Ishikawa (cell line): ENCODE results near the gene AKAIN1.

Source experiments
- CEBPB ChIP-seq: IDR thresholded peaks from 2 replicates; pipeline ENCODE4 v1.6.1; 2012
- CREB1 ChIP-seq: IDR thresholded peaks from 2 replicates; pipeline ENCODE4 v1.6.1; 2012; ENCODE audit warnings: low read depth
- EGR1 ChIP-seq: IDR thresholded peaks from 2 replicates; pipeline ENCODE4 v1.6.1; 2012
- EP300 ChIP-seq: IDR thresholded peaks from 2 replicates; pipeline ENCODE4 v1.6.1; 2012; ENCODE audit warnings: borderline replicate concordance
- FOXM1 ChIP-seq: IDR thresholded peaks from 2 replicates; pipeline ENCODE4 v1.6.1; 2012; ENCODE audit warnings: low read depth, borderline replicate concordance
- MAX ChIP-seq: IDR thresholded peaks from 2 replicates; pipeline ENCODE4 v1.6.1; 2012
- NFIC ChIP-seq: IDR thresholded peaks from 2 replicates; pipeline ENCODE4 v1.6.1; 2012
- RAD21 ChIP-seq: IDR thresholded peaks from 2 replicates; pipeline ENCODE4 v1.6.1; 2012; ENCODE audit warnings: low read depth
- REST ChIP-seq: IDR thresholded peaks from 2 replicates; pipeline ENCODE4 v1.6.1; 2012; ENCODE audit warnings: low read depth, mild to moderate bottlenecking
- TAF1 ChIP-seq: IDR thresholded peaks from 2 replicates; pipeline ENCODE4 v1.6.1; 2012; ENCODE audit warnings: low read depth, mild to moderate bottlenecking
- TCF12 ChIP-seq: IDR thresholded peaks from 2 replicates; pipeline ENCODE4 v1.6.1; 2012; ENCODE audit warnings: low read depth
- TEAD4 ChIP-seq: IDR thresholded peaks from 2 replicates; pipeline ENCODE4 v1.6.1; 2012
- YY1 ChIP-seq: IDR thresholded peaks from 2 replicates; pipeline ENCODE4 v1.6.1; 2012; ENCODE audit warnings: low read depth
- ZBTB7A ChIP-seq: IDR thresholded peaks from 2 replicates; pipeline ENCODE4 v1.6.1; 2012; ENCODE audit warnings: low read depth
- TF ChIP-seq, protein P1 (sequence below): IDR thresholded peaks from 2 replicates; pipeline ENCODE4 v1.6.1; 2012

AKAIN1 gene

DNA sequence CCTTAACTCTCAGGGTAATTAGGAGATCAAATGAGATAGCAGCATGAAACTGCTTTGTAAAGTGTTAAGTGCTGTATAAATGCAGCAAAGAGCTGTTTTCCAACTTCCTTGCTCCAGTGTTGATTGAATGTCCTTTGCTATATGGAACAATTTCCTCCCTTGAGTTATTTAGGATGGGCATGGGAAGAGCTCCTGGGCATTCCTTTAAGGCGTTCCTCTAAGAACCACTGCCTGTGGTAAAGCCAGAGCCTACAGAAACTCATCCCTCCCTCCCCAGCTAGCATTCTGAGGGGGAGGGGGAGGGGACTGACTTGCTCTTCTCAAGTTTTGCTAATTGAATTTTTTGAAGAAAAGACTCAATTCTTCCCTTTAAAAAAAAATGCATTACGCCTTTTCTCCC is 1.4 kb downstream of the AKAIN1 start:
- no peak for TF ChIP-seq TEAD4
- TF ChIP-seq TCF12, result no peak
- TF ChIP-seq, protein P1, sequence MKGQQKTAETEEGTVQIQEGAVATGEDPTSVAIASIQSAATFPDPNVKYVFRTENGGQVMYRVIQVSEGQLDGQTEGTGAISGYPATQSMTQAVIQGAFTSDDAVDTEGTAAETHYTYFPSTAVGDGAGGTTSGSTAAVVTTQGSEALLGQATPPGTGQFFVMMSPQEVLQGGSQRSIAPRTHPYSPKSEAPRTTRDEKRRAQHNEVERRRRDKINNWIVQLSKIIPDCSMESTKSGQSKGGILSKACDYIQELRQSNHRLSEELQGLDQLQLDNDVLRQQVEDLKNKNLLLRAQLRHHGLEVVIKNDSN, result no peak
- TF ChIP-seq YY1, result no peak
- TF ChIP-seq ZBTB7A, result no peak
- TF ChIP-seq CREB1, result no peak
- no peak for TF ChIP-seq FOXM1
- TF ChIP-seq TAF1, result no peak
- no peak for TF ChIP-seq MAX
- TF ChIP-seq CEBPB, result no peak
- no peak for TF ChIP-seq RAD21
- no peak for TF ChIP-seq REST
- no peak for TF ChIP-seq EGR1
- no peak for TF ChIP-seq EP300

- TF ChIP-seq YY1 (no peak), CEBPB (no peak), EGR1 (no peak), FOXM1 (no peak), RAD21 (no peak), TAF1 (no peak), CREB1 (no peak), MAX (no peak)
- TF ChIP-seq, protein P1, result no peak
Measured at GRCh38 chr18:5180254-5180653, 16.8 kb downstream of the AKAIN1 start.

DNA sequence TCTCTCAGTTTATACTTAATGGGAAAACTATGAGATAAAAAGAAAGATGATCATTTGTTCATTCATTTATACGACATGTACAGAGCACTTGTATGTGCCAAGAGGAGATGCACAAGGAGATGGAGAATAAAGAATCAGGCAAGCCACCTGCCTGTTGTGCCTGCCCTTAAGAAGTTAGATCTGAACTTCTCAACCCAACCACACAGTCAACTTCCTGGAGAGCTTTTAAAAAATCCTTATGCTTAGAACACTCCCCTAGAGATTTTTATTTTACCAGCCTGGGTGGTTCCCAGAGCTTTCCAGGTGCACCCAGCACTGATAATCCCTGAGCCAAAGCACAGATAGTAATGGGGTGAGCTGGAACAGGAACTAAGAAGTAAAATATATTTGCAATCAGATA is 18.5 kb downstream of the AKAIN1 start:
- TF ChIP-seq REST (no peak), MAX (no peak), EGR1 (no peak), TCF12 (no peak), YY1 (no peak), ZBTB7A (no peak), CREB1 (no peak), TAF1 (no peak)

- TF ChIP-seq RAD21 (no peak), NFIC (no peak), REST (no peak), TCF12 (no peak), ZBTB7A (no peak), CREB1 (no peak), TAF1 (no peak), CEBPB (no peak), MAX (no peak), YY1 (no peak), TEAD4 (no peak), FOXM1 (no peak)
- TF ChIP-seq, protein P1, result no peak
Measured at GRCh38 chr18:5175378-5175777, 21.7 kb downstream of the AKAIN1 start.
